NCI-H1048 (cell line): ENCODE measurements around the gene GRSF1.
"Not testable (repeated sequence)": the region's sequence is repeated elsewhere in the genome, so short reads cannot be mapped to it uniquely, and the experiment has no call there.

Experiments
- DNase-seq: peaks from one replicate; lab custom pipeline; 2025; lab: John Stamatoyannopoulos, UW

GRSF1 gene, protein sequence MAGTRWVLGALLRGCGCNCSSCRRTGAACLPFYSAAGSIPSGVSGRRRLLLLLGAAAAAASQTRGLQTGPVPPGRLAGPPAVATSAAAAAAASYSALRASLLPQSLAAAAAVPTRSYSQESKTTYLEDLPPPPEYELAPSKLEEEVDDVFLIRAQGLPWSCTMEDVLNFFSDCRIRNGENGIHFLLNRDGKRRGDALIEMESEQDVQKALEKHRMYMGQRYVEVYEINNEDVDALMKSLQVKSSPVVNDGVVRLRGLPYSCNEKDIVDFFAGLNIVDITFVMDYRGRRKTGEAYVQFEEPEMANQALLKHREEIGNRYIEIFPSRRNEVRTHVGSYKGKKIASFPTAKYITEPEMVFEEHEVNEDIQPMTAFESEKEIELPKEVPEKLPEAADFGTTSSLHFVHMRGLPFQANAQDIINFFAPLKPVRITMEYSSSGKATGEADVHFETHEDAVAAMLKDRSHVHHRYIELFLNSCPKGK

DNA sequence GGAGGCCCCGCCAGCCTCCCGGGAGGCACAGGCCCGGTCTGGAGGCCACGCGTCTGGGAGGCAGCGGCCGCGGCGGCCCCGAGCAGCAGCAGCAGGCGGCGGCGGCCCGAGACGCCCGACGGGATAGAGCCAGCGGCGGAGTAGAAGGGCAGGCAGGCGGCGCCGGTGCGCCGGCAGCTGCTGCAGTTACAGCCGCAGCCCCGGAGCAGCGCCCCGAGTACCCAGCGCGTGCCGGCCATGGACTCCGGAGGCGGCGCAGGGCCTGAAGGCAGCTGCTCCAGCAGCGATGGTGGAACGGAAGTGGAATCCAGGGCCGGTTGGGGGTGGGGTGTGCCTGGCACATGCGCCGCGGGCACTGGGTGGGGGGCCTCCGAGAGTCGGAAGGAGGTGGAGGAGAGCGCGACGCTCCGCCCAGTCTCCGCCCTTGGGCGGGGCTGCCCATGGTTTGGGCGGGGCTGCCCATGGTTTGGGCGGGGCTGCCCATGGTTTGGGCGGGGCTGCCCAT is at the start of gene GRSF1:
Gene GRSF1 (minus strand): TSS at position 302 of the 505 bp plus-strand sequence. CDS start 63 bp downstream, at position 239.
- peak; percentile 85 for DNase-seq

DNA sequence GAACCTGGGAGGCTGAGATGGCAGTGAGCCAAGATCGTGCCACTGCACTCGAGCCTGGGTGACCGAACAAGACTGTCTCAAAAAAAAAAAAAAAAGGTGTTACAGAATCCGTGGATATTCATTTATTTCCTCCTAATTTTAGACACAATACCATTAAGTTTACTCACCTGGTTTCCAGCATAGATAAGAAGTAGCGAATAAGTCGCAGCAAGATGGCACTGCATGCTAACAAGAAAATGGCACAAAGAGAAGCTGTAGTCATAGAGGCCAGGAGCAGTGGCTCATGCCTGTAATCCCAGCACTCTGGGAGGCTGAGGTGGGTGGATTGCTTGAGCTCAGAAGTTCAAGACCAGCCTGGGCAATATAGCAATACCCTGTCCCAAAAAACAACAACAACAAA is 45.5 kb upstream of the GRSF1 start:
- DNase-seq = no peak

DNA sequence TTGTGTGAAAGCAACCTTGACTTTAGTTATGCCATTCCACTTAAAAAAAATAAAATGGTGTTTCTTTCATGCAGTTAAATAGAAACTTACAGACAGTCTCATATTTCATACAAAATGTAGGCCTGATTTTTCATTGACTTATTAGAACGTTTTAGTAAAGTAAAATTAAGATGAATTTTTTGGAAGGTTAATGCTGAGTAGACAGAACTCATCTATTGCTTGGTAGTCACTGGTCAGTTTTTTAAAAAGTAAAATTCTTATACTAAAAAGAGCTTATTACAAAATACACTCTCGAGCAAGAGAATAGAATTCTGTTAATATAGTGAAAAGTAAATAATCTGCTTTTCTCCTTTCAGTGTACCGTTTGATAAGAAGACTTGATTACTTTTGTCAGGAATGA is 41.0 kb upstream of the GRSF1 start:
- no peak for DNase-seq

DNA sequence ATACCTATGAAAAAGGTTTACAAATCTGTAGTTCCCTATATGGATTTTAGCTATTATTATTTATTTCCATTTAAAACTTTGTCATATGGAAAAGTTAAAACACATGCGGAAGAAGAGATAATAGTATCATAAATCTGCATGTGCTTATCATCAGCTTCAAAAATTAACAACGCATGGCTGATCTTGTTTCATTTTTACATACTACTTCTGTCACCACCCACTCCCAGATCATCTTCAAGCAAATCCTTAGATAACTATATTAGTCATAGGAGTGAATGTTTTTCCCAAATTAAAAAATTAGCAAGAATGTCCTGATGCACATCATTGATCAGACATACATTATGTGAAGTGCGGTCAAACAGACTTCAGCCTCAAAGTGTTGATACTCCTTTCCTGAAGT is 37.9 kb upstream of the GRSF1 start:
- DNase-seq = no peak

DNA sequence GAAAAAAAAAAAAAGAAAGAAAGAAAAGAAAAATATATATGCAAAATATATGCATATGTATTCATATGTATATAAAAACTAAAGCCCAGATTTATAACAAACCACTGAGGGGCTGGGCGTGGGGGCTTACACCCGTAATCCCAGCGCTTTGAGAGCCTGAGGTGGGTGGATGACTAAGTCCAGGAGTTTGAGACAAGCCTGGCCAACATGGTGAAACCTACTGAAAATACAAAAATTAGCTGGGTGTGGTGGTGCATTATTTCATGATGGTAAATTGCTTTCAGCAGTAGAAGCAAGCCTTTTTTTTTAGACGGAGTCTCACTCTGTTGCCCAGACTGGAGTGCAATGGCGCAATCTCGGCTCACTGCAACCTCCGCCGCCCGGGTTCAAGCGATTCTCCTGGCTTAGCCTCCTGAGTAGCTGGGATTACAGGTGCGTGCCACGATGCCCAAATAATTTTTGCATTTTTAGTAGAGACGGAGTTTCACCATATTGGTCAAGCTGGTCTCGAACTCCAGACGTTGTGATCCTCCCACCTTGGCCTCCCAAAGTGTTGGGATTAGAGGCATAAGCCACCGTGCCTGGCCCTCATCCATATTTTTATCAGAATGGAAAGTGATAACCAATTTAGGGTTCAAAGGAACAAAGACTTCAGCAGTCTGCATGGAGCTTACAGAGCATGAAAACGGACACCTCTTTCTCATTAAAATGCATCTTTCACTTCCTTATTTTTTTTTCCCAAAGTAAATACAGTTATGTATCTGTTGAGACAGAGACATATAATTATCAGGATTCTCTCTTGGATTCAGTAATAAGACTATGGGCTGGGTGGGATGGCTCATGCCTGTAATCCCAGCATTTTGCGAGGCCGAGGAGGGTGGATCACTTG is 34.8 kb upstream of the GRSF1 start:
- DNase-seq = no peak

DNA sequence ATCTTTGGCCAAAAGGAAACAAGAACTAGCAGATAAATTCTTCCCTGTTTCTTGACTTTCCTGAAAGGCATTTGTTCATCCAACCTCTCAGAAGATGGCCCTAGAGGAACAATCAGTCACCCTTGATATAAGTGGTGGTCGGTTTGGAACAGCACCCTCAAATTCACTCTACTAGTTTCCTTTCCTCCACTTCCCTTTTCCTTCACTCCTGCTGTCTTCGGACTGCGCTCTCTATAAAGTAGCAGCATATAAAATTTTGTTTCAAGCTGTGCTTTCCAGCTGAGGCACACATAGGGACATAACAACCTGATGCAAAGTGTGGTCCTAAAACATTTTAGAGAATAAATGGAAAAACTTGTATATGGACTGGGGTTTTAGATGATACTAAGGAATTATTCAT is 33.5 kb upstream of the GRSF1 start:
- no peak for DNase-seq

DNA sequence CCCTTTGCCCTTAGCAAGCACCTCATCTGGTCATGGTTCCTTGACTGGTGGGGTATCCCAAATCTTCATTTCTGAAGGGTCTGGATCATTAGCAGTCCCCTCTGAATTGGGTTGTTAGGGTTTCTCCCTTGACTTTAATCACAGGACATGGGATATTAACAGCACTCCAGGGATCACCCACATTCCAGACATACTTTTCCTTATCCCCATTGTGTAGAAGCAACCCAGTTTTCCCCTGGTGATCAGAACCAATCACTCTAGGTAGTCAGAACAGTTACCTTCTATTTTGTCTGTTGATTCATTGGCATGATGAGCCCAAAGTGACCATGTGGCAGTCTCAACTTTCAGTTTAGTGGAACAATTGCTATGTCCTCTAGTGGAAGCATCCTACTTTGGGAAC is 29.1 kb upstream of the GRSF1 start:
- no peak for DNase-seq

DNA sequence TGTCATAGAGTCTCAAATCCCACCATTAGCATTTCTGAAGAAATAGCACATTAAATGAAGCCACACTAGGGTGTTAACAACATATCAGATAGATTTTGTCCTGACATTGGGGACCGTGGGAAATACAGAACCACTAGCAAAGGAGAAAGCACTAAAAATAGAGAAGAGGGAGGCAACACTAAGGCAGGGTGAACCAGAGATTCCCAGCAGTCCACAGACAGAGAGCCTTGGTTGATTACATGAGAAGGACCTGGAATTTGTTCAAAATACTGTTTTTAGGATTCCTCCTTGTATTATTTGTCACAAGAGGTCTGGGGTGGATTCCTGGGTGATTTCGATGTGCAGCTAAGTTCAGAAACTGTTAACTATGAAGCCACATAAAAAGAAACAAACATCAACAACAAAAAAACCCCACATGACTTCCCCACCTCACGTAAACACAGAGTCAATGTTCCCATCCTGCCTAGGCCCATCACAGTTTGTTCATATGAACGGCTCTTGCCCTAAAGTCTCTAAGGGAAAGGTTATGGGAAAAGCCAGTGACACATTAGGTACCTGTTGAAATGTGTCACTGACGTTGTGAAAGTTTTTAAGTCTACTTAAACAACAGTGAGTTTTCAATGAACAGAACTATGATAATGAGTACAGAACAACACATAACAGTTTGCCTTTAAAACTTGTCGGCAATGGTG is 23.6 kb upstream of the GRSF1 start:
- DNase-seq = no peak

DNA sequence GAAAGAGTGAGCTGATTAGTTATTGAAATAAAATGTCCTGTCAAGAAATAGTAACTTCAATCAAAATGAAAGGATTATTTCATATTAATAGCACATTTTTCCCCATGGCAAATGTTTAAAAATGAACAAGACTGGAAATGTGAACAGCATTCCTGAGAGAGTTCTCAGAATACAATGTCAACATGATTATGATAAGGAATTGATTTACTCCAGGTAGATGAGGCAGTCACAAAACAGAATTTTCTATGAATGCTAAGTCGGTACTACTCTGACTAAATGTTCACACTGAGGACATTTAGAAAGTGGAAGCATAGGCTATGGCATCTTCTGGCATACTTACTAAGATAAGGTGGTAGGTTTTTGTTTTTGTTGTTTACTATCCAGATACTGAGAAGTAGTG is 19.4 kb upstream of the GRSF1 start:
- DNase-seq = no peak

DNA sequence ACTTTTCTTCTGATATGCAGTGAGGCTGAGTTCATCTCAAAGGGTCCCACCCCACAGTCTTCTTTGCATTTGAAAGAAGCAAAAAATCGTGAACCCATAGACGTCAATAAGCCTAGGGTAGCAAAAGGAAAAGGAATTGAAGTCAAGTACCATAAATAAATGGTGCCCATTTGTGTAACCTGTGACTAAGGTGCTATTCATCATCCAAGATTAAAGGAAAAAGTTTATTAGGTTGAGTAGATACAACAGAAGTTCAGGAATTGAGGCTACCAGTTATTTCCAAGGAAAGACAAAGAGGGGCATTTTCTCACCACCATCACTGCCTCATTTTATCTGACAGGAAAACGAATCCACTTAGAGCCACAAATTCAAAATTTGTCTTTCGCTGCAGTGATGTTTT is 18.8 kb upstream of the GRSF1 start:
- no peak for DNase-seq

DNA sequence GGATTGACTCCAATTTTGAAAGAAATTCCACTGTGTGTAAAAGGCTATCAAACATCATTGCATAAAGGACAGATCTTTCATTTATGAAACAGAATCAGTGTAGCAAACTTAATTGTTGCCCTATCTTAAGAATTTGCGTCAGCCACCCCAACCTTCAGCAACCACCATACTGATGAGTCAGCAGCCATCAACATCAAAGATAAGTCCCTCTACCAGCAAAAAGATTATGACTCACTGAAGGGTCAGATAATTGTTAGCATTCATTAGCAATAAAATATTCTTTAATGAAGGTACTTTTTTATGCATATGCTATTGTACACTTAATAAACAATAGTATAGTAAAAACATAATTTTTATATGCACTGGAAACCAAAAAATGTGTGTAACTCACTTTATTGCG is 15.8 kb upstream of the GRSF1 start:
- no peak for DNase-seq

DNA sequence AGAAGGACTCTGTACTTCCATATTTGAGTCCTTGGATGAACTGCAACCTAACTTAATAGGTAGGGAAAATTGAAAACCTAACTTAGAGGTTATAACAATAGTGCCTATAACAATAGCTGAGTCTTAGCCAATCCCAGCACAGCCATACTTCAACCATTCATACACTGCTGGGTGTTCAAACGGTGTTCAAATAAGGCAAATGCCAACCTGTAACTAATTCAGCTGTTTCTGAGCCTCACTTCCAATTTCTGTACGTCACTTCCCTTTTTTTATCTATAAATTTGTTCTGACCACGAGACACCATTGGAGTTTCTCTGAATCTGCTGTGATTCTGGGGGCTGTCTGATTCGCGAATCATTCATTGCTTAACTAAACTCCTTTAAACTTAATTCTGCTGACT is 9.6 kb upstream of the GRSF1 start:
- DNase-seq = no peak

DNA sequence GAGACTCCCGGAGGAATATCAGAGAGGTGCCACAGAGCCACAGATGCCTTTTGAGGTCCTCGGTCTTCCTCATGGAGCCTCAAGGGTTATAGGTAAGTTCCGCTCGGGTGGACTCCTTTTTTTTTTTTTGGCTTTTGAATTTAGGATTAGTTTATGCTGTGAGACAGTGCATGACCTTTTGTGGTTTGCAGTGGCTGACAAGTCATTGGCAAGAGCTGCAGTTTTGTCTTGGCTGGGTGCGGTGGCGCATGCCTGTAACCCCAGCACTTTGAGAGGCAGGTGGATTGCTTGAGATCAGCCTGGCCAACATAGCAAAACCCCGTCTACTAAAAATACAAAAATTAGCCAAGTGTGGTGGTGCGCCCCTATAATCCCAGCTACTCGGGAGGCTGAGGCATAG is 4.5 kb upstream of the GRSF1 start:
- DNase-seq = no peak

DNA sequence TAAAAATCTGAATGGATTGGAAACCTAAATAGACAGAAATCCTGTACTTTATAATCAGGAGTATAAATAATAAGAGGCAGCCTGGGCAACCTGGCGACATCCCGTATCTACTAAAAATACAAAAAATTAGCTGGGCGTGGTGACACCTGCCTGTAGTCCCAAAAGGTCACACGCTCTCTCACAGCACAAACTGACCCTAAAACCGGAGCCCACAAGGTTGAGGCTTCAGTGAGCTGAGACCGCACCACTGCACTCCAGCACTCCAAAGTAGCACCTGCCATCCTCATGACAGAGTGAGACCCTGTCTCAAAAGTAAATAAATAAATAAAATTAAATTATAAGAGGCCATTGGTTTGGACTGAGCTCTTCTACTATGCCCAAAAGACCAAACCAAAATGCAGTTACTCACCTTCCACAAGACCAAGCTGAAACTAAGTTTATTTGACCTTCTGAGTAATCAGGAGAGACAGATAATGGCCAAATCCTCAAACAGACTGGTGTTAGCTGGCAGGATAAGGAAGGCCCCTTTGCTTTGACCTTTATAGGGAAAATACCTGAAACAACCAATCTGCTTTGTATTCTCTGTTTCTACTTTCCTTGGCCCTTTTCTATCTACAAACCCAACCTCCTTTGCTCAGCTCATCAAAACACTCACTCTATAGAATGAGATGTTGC is 3.2 kb upstream of the GRSF1 start:
- DNase-seq = no peak

DNA sequence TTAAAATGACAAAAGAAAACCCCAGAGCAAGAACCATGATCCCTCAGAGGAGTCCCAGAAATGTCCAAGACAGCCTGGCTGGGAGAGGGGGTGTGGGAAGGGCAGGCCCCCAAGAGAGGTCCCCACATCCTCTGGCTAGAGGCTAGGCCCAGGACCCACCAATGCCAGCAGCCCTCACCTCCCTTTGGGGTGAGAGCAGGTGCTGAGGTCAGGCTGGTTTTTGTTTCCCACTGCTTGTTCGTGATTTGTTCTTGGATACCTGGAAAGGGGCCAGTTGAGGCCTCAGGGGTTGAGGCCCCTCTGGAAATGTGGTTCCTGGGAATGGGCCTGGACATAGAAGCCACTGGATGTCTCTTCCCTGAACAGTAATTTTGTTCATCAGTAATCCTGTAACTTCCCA is 2.3 kb upstream of the GRSF1 start:
- no peak for DNase-seq

DNA sequence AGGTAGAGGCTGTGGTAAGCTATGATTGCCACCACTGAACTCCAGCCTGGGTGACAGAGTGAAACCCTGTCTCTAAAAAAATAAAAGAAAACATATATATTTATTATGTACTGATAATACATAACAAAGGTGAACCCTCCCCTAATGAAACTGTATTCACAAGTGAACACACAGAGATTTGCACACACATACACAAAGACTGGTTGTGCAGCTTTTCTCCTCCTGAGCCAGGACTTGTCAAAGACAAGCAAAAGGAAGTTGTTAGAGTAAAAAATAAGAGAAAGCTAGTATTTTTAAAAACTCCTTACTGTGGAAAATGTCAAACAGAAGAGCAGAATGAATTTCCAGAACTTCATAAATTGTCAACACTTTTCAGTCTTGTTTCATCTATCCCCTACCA is 1.5 kb upstream of the GRSF1 start:
- DNase-seq = no peak

DNA sequence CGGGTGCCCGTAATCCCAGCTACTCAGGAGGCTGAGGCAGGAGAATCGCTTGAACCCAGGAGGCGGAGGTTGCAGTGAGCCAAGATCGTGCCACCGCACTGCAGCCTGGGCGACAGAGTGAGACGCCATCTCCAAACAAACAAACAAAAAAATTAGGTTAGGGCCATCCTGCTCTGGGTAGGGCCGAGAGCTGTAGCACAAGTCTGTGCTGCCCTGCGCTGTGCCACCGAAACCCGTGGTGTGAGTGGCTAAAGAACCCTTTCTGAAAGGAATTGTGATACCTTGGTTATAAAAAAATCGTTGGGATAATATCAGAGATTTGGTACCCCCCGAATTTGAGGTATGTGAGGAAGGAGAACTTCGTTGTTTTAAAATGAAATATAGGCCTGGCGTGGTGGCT is 941 bp upstream of the GRSF1 start:
- not testable (repeated sequence) for DNase-seq

DNA sequence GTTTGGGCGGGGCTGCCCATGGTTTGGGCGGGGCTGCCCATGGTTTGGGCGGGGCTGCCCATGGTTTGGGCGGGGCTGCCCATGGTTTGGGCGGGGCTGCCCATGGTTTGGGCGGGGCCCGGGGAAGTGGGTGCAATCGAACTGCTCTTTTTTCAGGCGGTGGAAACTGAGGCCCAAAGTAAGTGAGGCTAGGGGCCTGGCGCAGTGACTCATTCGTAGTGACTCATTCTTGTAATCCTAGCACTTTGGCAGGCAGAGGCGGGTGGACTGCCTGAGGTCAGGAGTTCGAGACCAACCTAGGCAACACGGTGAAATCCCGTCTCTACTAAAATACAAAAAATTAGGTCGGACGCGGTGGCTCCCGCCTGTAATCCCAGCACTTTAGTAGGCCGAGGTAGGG is 447 bp upstream of the GRSF1 start:
- DNase-seq = not testable (repeated sequence)

DNA sequence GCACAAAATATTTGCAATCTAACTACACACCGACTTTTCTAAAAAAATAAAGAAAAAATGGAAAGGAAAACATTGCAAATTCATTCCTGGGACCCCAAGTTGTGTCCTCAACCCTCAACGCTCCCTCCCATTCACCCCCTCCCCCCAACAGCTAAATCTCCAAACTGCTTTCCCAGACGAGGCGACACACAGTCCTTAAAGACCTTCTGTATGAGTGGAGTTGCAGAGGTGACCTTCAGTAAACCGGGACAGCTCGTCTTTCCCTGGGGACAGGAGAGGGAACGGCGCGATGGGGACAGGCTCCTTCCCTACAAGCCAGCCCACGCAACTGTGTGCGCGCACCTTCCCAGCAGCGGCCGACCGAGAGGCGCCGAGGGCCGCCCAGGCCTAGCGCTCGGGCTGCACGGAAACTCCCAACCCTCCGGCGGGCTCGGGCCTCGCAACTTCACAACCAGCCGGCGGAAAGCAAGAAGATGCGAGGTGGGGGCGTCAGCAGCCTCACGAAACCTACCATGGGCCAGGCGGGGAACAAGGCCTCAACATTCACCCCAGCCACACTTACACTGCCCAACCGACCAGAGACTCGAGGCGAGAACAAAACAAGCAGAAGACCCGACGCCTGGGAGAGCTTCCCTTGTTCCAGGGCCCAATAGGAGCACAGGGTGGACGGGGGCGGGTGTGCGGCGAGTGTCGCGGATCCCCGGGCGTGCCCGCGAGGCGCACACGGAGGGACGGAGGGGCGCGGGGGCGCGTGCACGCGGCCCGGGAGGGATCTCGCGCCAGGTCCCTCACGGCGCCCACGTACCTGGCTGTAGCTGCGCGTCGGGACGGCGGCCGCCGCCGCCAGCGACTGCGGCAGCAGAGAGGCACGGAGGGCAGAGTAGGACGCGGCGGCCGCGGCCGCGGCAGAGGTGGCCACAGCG is 763 bp downstream of the GRSF1 start:
- no peak for DNase-seq

DNA sequence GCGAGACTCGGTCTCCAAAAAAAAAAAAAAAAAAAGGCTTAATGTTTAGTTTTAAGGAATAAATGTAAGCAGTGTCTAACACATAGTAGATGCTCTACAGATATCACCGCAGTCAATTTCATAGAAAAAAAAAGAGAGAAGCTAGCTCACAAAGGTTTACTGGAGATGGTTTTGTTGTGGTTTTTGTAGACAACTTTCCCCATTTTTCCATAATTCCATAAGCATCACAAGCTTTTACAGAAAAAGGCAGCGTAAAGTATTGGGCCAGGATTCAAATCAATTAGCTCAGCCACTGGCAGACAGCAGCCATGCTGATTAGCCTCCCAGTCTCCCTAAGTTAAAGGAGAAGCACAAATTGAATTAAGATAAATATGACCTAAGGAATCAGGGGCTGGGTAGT is 1.5 kb downstream of the GRSF1 start:
- DNase-seq = no peak

DNA sequence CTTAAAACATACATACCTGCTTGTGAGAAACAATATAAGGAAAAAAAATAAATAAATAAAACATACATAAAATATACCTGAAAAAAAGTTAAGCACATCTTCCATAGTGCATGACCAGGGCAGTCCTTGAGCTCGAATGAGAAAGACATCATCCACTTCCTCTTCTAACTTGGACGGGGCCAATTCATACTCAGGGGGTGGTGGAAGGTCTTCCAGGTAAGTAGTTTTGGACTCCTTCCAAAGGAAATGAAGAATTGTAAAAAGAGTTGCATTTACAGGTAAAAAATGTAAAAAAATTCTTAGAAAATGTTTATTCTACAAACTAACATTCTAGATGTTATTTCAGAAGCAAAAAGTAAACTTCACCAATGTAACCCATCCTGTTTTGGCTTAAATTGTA is 3.6 kb downstream of the GRSF1 start:
- DNase-seq = no peak
